Measurements from ENCODE around the gene FGF11. TPM values are rescaled to one million over a fixed set of nuclear protein-coding genes. Genes with fewer than 3 reads are reported as not detected.

The FGF11 gene
- total and polyA plus RNA-seq, 2 of the 13 experiments (the other 11 are each of a cell fraction or from before 2014, with no cell fraction given), result 0.20 to 7.6 TPM

GRCh38 chr17:7428557-7428956 is 10.8 kb upstream of the FGF11 start, which contains the start of gene SPEM3 (continued):
- TF ChIP-seq GRHL1 (CRISPR knock-in tag; conservative IDR thresholded peaks at IDR 0.05), result no peak
- TF ChIP-seq ZFP41 (CRISPR knock-in tag; IDR thresholded peaks at IDR 0.05; ENCODE audit: borderline replicate concordance), result no peak
- no peak for TF ChIP-seq KMT2B (CRISPR knock-in tag; IDR thresholded peaks at IDR 0.05)
- no peak for TF ChIP-seq SMAD9 (CRISPR knock-in tag; IDR thresholded peaks at IDR 0.05)
- TF ChIP-seq ZNF773 (CRISPR knock-in tag; IDR thresholded peaks at IDR 0.05; ENCODE audit: borderline replicate concordance), result no peak
- no peak for TF ChIP-seq U2AF2 (IDR thresholded peaks at IDR 0.05; ENCODE audit: low read depth, low read length)
- no peak for TF ChIP-seq XRCC5 (optimal IDR thresholded peaks at IDR 0.05; ENCODE audit: low read length)
- no peak for TF ChIP-seq RNF2 (conservative IDR thresholded peaks at IDR 0.05; ENCODE audit: low read depth)

- H3K9ac ChIP-seq (ENCODE audit: insufficient read depth, low read depth, low read length), result no peak overlapping the region
- TF ChIP-seq ZNF143 (CRISPR knock-in tag; IDR thresholded peaks at IDR 0.05) (no peak), ARNT2 (CRISPR knock-in tag; IDR thresholded peaks at IDR 0.05; ENCODE audit: low read depth) (no peak), RARA (CRISPR knock-in tag; IDR thresholded peaks at IDR 0.05) (no peak), SOX6 (IDR thresholded peaks at IDR 0.05) (no peak), SOX6 (CRISPR knock-in tag; IDR thresholded peaks at IDR 0.05) (no peak), BRD4 (CRISPR knock-in tag; IDR thresholded peaks at IDR 0.05) (no peak), SALL2 (CRISPR knock-in tag; IDR thresholded peaks at IDR 0.05) (no peak), FOXJ3 (CRISPR knock-in tag; IDR thresholded peaks at IDR 0.05; ENCODE audit: borderline replicate concordance) (no peak), ZFP36 (IDR thresholded peaks at IDR 0.05; ENCODE audit: borderline replicate concordance, low read depth, low read length, partially characterized antibody) (no peak), CHCHD3 (CRISPR knock-in tag; IDR thresholded peaks at IDR 0.05) (no peak), PHF8 (CRISPR knock-in tag; IDR thresholded peaks at IDR 0.05) (no peak), SRSF4 (IDR thresholded peaks at IDR 0.05; ENCODE audit: low read depth, low read length, poor library complexity, severe bottlenecking) (no peak), NR3C1 (CRISPR knock-in tag; IDR thresholded peaks at IDR 0.05) (no peak)
- H3K4me2 ChIP-seq (ENCODE audit: low read depth, low read length), result no peak overlapping the region
- no peaks in the 10 kb centered on the region for H4K20me1 ChIP-seq (ENCODE audit: insufficient read depth, low read length)
- DNase-seq (ENCODE audit: low spot score), result no peak
- intact Hi-C loops (cut with micrococcal nuclease; ENCODE audit: unreplicated experiment), result no loop called here
- ATAC-seq, result no peak
- H3K36me3 ChIP-seq (replicated peaks in 1 of 2; ENCODE audit: control insufficient read depth in 1 of 2, insufficient read depth in 2 of 2, low read length in 2 of 2), result no peaks in the 10 kb centered on the region
- no peak overlapping the region for H2AFZ ChIP-seq (ENCODE audit: low read length)
- H3K4me3 ChIP-seq (replicated peaks in 1 of 3; ENCODE audit: insufficient read depth in 1 of 3, low read depth in 2 of 3, low read length in 3 of 3), result no peak overlapping the region
- no TSS peak for BruUV-seq (replicated peaks)
- FAIRE-seq, result no peak
- H3K4me1 ChIP-seq (ENCODE audit: insufficient read depth, low read length), result peaks cover 10% of the 10 kb centered on the region
- CTCF ChIA-PET (ENCODE audit: low intra/inter-chr PET ratio, low total read pairs), result no interaction called here
- 44% methylated on average over 7 of the region's 10 CpGs for WGBS (ENCODE audit: low lambda C conversion rate)
- no peaks in the 10 kb centered on the region for H3K9me3 ChIP-seq (ENCODE audit: low read length)
- H3K27ac ChIP-seq (ENCODE audit: extremely low read length, insufficient read depth, low read length), result no peak overlapping the region
- H3K27me3 ChIP-seq (ENCODE audit: control insufficient read depth in 1 of 2, insufficient read depth in 2 of 2, low read length in 2 of 2), result peaks cover 2 to 3% of the 10 kb centered on the region in 2 experiments; a peak in 3 of 5 replicates
- in situ Hi-C loops (cut with HindIII; ENCODE audit: extremely low pct_ligation_motif_present, low pct_unique_long_range_greater_than_20kb), result no loop called here
- H3K79me2 ChIP-seq (ENCODE audit: insufficient read depth, low read length), result no peaks in the 10 kb centered on the region
- POLR2A ChIA-PET, result interaction anchor here (1.6 kb wide), 1 partner anchor 26 kb away, joined by 3 read pairs; the partner anchor contains the start of gene TMEM256
Observed at GRCh38 chr17:7429722-7430121, 9.6 kb upstream of the FGF11 start.

Data from HepG2 (cell line).